Retinal pigment epithelial cell (primary cell): ENCODE data around the gene CNDP2.

ENCODE experiments used
- DNase-seq: peaks from one replicate; pipeline ENCODE4 v3.0.0-alpha.2; 2010; ENCODE audit warnings: low read depth
- H3K4me3 ChIP-seq: 2 replicates; pipeline ENCODE4 v1.5.1; 2011; ENCODE audit warnings: mild to moderate bottlenecking, low read length, control low read depth, moderate library complexity
- TF ChIP-seq, protein P1 (sequence below): conservative IDR thresholded peaks from 2 replicates; pipeline ENCODE4 v1.5.1; 2011; ENCODE audit warnings: low read depth, low read length, control low read depth, inconsistent platforms

The CNDP2 gene

GRCh38 chr18:74517236-74517630 is 21.1 kb downstream of the CNDP2 start:
- no peak overlapping the region for H3K4me3 ChIP-seq
- DNase-seq, result no peak
- TF ChIP-seq, protein P1, sequence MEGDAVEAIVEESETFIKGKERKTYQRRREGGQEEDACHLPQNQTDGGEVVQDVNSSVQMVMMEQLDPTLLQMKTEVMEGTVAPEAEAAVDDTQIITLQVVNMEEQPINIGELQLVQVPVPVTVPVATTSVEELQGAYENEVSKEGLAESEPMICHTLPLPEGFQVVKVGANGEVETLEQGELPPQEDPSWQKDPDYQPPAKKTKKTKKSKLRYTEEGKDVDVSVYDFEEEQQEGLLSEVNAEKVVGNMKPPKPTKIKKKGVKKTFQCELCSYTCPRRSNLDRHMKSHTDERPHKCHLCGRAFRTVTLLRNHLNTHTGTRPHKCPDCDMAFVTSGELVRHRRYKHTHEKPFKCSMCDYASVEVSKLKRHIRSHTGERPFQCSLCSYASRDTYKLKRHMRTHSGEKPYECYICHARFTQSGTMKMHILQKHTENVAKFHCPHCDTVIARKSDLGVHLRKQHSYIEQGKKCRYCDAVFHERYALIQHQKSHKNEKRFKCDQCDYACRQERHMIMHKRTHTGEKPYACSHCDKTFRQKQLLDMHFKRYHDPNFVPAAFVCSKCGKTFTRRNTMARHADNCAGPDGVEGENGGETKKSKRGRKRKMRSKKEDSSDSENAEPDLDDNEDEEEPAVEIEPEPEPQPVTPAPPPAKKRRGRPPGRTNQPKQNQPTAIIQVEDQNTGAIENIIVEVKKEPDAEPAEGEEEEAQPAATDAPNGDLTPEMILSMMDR, result no peak

DNA sequence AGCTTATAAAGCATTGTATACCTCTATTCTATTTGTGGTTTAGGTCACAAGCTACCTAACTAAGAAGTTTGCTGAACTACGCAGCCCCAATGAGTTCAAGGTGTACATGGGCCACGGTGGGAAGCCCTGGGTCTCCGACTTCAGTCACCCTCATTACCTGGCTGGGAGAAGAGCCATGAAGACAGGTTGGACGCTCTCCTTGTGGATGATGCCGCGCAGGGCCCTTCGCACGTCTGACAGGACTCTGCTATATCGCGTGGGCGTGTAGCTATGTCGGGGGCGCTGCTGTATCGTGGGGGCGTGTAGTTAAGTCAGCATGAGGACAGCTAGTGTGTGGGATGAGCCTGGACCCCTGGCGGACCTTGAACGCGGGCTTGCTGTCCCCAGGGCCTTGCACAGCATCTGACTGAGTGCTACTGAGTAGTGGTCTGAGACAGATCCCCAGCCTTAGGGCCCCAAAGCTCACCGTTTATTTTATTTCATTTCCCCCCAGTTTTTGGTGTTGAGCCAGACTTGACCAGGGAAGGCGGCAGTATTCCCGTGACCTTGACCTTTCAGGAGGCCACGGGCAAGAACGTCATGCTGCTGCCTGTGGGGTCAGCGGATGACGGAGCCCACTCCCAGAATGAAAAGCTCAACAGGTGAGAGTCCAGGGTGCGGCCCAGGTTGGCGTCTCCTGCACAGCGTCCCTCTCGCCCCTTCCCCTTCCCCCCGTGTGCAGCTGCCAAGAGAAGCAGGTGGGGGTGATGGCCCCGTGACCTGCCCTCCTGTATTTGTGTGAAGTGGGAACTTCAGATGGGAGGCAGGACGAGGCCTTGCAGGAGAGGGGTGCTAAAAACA is 22.5 kb downstream of the CNDP2 start:
- no peak overlapping the region for H3K4me3 ChIP-seq
- TF ChIP-seq, protein P1, result no peak
- DNase-seq, result no peak

DNA sequence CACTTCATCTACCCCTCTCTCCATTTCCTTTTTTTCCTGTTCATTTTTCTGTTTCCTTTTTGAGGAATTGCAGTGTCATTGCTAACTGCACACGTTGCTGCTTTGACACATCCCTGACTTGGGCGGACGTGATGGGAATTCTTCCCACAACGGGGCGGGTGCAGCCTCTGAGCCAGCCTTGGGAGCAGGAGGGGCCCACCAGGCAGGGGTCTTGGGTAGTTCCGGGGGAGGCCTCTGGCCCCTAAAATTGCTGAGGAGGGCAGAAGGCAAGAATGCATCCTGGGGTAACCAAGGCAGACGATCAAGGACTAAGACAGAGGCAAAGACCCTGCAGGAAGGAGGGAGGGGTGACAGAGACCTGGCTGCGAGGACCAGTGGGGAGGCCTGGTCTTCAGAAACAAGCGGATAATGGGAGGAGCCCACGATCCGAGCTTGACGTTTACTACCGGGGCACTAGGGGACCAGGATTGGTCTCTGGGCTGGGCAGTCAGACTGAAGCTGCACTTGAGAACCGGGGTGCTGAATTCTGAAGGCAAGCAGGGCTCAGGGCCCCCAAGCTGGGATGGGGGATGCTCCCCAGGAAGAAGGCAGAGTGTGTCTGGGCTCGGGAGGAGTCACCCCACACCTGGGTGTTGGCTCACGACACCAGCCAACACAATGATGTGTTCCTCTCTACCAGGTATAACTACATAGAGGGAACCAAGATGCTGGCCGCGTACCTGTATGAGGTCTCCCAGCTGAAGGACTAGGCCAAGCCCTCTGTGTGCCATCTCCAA is 23.3 kb downstream of the CNDP2 start:
- TF ChIP-seq, protein P1, result no peak
- no peak for DNase-seq
- no peak overlapping the region for H3K4me3 ChIP-seq

- TF ChIP-seq, protein P1, result no peak
- DNase-seq, result no peak
- H3K4me3 ChIP-seq, result no peak overlapping the region
These were observed 24.1 kb downstream of the CNDP2 start for GRCh38 chr18:74520096-74520833.

DNA sequence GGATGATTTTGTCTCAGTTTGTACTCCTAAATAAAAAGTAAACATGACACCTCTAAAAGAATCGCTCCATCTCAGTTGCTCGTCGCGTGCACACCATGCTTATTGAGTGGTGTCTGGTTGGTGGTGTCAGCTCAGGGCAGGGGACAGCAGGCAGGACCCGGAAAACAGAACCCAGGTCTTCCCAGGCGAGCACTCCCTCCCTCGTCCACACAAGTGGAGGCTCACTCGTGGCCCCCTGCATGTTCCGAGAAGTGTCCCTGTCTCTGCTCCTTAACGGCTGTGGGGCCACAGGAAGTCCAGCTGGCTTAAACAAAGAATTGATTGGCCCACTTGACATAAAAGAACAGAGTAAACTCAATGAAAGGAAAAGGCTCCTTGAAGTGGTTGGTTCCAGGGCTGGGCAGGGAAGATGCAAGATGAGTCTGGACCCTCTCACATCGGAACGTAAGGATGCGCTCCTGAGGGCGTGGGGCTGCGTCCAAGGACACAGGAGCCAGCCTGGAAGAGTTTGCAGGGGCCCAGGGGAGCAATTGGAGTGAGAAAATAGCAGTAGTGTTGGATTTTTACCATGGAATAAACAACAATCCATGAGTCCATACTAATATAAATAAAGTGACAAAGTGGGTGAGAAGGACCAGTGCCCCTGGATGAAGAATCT is 25.0 kb downstream of the CNDP2 start:
- no peak for DNase-seq
- H3K4me3 ChIP-seq, result no peak overlapping the region
- TF ChIP-seq, protein P1, result no peak

GRCh38 chr18:74522635-74523548 is 26.7 kb downstream of the CNDP2 start:
- TF ChIP-seq, protein P1, result no peak
- no peak for DNase-seq
- H3K4me3 ChIP-seq, result no peak overlapping the region
